DMS53 (cell line): ENCODE results near the gene TCP11L2.
"Not testable (repeated sequence)": the region's sequence is repeated elsewhere in the genome, so short reads cannot be mapped to it uniquely, and the experiment has no call there.

Experiments
- DNase-seq: peaks from one replicate; lab custom pipeline; 2025; lab: John Stamatoyannopoulos, UW

Gene TCP11L2

GRCh38 chr12:106284358-106285105 lies 18.0 kb upstream of the TCP11L2 start:
- no peak for DNase-seq

GRCh38 chr12:106285982-106286381 lies 16.6 kb upstream of the TCP11L2 start:
- DNase-seq, result peak; percentile 91

GRCh38 chr12:106286576-106287162 lies 15.9 kb upstream of the TCP11L2 start:
- not testable (repeated sequence) for DNase-seq

GRCh38 chr12:106287364-106287763 lies 15.2 kb upstream of the TCP11L2 start:
- no peak for DNase-seq

- DNase-seq, result no peak
Observed at GRCh38 chr12:106288101-106288493, 14.4 kb upstream of the TCP11L2 start.

GRCh38 chr12:106288494-106289195 lies 13.9 kb upstream of the TCP11L2 start:
- peak; percentile 96 for DNase-seq

- no peak for DNase-seq
Observed at GRCh38 chr12:106289196-106289681, 13.3 kb upstream of the TCP11L2 start.

GRCh38 chr12:106290666-106291065 lies 11.9 kb upstream of the TCP11L2 start:
- DNase-seq, result peak; percentile 74

- peak; percentile 88 for DNase-seq
Observed at GRCh38 chr12:106291342-106291741, 11.2 kb upstream of the TCP11L2 start.

GRCh38 chr12:106292339-106292738 lies 10.2 kb upstream of the TCP11L2 start:
- DNase-seq, result no peak

- peak; percentile 94 for DNase-seq
Observed at GRCh38 chr12:106296179-106296877, 6.2 kb upstream of the TCP11L2 start.

GRCh38 chr12:106297075-106297474 lies 5.5 kb upstream of the TCP11L2 start:
- DNase-seq, result no peak

GRCh38 chr12:106297681-106298080 lies 4.9 kb upstream of the TCP11L2 start:
- DNase-seq, result peak; percentile 54

GRCh38 chr12:106299202-106299774 lies 3.2 kb upstream of the TCP11L2 start:
- DNase-seq, result peak; percentile 22

GRCh38 chr12:106300761-106301160 lies 1.8 kb upstream of the TCP11L2 start:
- peak; percentile 91 for DNase-seq

GRCh38 chr12:106301241-106301610 lies 1.3 kb upstream of the TCP11L2 start:
- DNase-seq, result peak; percentile 58

- peak; percentile 88 for DNase-seq
Observed at GRCh38 chr12:106301611-106302321, 767 bp upstream of the TCP11L2 start.

GRCh38 chr12:106303202-106303820 lies 778 bp downstream of the TCP11L2 start:
- DNase-seq, result peak; percentile 95

- DNase-seq, result peak; percentile 45
Observed at GRCh38 chr12:106304001-106304421, 1.5 kb downstream of the TCP11L2 start.

GRCh38 chr12:106304797-106305196 lies 2.3 kb downstream of the TCP11L2 start:
- DNase-seq, result no peak

GRCh38 chr12:106305376-106305775 lies 2.8 kb downstream of the TCP11L2 start:
- no peak for DNase-seq
